OCI-LY1 (cell line): ENCODE data around the gene AGBL1.

Experiments used
- EZH2 ChIP-seq: fragments of 200-600 bp; sonication (generic), shearing (Covaris generic); IDR thresholded peaks from 2 replicates; pipeline ENCODE4 v1.8.0; 2017; ENCODE audit warnings: borderline replicate concordance, mixed run types, mild to moderate bottlenecking, antibody characterized with exemption, low read length, moderate library complexity, mixed read lengths
- TF ChIP-seq, protein P1 (sequence below): fragments of 200-600 bp; sonication (generic), shearing (Covaris generic); IDR thresholded peaks from 2 replicates; pipeline ENCODE4 v1.5.1; 2017; ENCODE audit warnings: mild to moderate bottlenecking, antibody characterized with exemption, low read length, moderate library complexity, mixed read lengths

GRCh38 chr15:86392874-86393273 lies 313.2 kb downstream of the AGBL1 start:
- TF ChIP-seq, protein P1, sequence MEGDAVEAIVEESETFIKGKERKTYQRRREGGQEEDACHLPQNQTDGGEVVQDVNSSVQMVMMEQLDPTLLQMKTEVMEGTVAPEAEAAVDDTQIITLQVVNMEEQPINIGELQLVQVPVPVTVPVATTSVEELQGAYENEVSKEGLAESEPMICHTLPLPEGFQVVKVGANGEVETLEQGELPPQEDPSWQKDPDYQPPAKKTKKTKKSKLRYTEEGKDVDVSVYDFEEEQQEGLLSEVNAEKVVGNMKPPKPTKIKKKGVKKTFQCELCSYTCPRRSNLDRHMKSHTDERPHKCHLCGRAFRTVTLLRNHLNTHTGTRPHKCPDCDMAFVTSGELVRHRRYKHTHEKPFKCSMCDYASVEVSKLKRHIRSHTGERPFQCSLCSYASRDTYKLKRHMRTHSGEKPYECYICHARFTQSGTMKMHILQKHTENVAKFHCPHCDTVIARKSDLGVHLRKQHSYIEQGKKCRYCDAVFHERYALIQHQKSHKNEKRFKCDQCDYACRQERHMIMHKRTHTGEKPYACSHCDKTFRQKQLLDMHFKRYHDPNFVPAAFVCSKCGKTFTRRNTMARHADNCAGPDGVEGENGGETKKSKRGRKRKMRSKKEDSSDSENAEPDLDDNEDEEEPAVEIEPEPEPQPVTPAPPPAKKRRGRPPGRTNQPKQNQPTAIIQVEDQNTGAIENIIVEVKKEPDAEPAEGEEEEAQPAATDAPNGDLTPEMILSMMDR, result no peak
- no peak for TF ChIP-seq EZH2
